Stimulated activated CD4-positive, alpha-beta T cell treated with anti-CD3 and anti-CD28 coated beads, TNF-alpha, amount 100 ng/mL, for 1 hour (primary cell): Measurements from ENCODE around the gene PPP1R3C.

Experiments used
- DNase-seq, 3 donors: peaks; one replicate each; pipeline ENCODE4 v3.0.0-alpha.2; 2020; ENCODE audit warnings: low read depth in 3 of 3, low spot score in 1 of 3

PPP1R3C gene

GRCh38 chr10:91629715-91630549 lies 2.9 kb downstream of the PPP1R3C start:
- no peak for DNase-seq

GRCh38 chr10:91628383-91628782 lies 4.5 kb downstream of the PPP1R3C start:
- DNase-seq = no peak

- DNase-seq = no peak
Measured at GRCh38 chr10:91627344-91628102, 5.3 kb downstream of the PPP1R3C start.

GRCh38 chr10:91626936-91627335 lies 5.9 kb downstream of the PPP1R3C start:
- no peak for DNase-seq

GRCh38 chr10:91624633-91625032 lies 8.2 kb downstream of the PPP1R3C start:
- DNase-seq = no peak

GRCh38 chr10:91622601-91623000 lies 10.3 kb downstream of the PPP1R3C start:
- DNase-seq = no peak

GRCh38 chr10:91621483-91622113 lies 11.3 kb downstream of the PPP1R3C start:
- DNase-seq = no peak

GRCh38 chr10:91617072-91617609 lies 15.7 kb downstream of the PPP1R3C start:
- no peak for DNase-seq

GRCh38 chr10:91616137-91616536 lies 16.7 kb downstream of the PPP1R3C start:
- DNase-seq = no peak

GRCh38 chr10:91614225-91614624 lies 18.6 kb downstream of the PPP1R3C start:
- DNase-seq = no peak

- no peak for DNase-seq
Measured at GRCh38 chr10:91613411-91614187, 19.3 kb downstream of the PPP1R3C start.

- DNase-seq = no peak
Measured at GRCh38 chr10:91610919-91611318, 22.0 kb downstream of the PPP1R3C start.

GRCh38 chr10:91610444-91610843 lies 22.4 kb downstream of the PPP1R3C start:
- DNase-seq = no peak

GRCh38 chr10:91607646-91608403 lies 25.0 kb downstream of the PPP1R3C start:
- DNase-seq = no peak

- no peak for DNase-seq
Measured at GRCh38 chr10:91605968-91606367, 26.9 kb downstream of the PPP1R3C start.

- no peak for DNase-seq
Measured at GRCh38 chr10:91604553-91605534, 28.0 kb downstream of the PPP1R3C start.

GRCh38 chr10:91603931-91604331 lies 28.9 kb downstream of the PPP1R3C start:
- no peak for DNase-seq

GRCh38 chr10:91602868-91603568 lies 29.9 kb downstream of the PPP1R3C start:
- DNase-seq = no peak
